ENCODE results near the gene SLFN14. TPM values are rescaled to one million over a fixed set of nuclear protein-coding genes. Genes with fewer than 3 reads are reported as not detected.
"Not testable (repeated sequence)": the region's sequence is repeated elsewhere in the genome, so short reads cannot be mapped to it uniquely, and the experiment has no call there.

SLFN14 gene
- total RNA-seq, 1 experiment from 2014 or later = not detected

DNA sequence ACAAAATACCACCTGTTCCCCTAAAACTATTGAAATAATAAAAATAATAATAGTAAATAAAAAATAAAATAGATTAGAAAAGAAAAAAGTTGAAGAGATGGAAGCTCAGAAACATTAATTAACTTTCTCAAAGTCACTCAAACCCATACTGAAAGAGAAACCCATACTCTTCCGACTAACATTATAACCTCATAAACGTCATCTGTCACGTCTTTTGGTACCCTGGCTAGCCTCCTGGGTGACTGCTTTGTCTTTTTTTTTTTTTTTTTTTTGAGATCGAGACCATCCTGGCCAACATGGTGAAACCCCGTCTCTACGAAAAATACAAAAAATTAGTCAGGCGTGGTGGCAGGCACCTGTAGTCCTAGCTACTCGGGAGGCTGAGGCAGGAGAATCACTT is 30.8 kb downstream of the SLFN14 start:
- intact Hi-C loops (cut with micrococcal nuclease; ENCODE audit: unreplicated experiment) = loop anchor here (10.0 kb wide), 1 partner anchor 95 kb away; the partner anchor contains the start of gene SLFN12

GRCh38 chr17:35529326-35529725 is 31.3 kb downstream of the SLFN14 start:
- ATAC-seq; H3K9me3 ChIP-seq (ENCODE audit: control insufficient read depth, insufficient read depth, low read depth, low read length); H3K36me3 ChIP-seq (ENCODE audit: control insufficient read depth, insufficient read depth, low read length); CTCF ChIA-PET; H3K4me1 ChIP-seq (ENCODE audit: control insufficient read depth, insufficient read depth, low read length); POLR2A ChIA-PET; BruUV-seq (replicated peaks); H3K27ac ChIP-seq (ENCODE audit: low read length); H3K4me3 ChIP-seq (ENCODE audit: low read depth in 2 of 2, low read length in 2 of 2); H3K27me3 ChIP-seq (ENCODE audit: control insufficient read depth, insufficient read depth, low read length); intact Hi-C loops (cut with micrococcal nuclease; ENCODE audit: unreplicated experiment); DNase-seq (ENCODE audit: low read depth, low spot score): not testable (repeated sequence)
- in situ Hi-C loops (cut with HindIII; ENCODE audit: low pct_unique_long_range_greater_than_20kb, low sequenced_read_pairs) = loop anchor here (25.0 kb wide), 2 partner anchors 217 to 342 kb away; partner anchors contain the start of gene SLC35G3

More for the DNA sequence above, 30.8 kb downstream of the SLFN14 start:
- Histone ChIP-seq H3K4me3 (ENCODE audit: low read depth in 2 of 2, low read length in 2 of 2) (no peak overlapping the region), H3K4me1 (ENCODE audit: control insufficient read depth, insufficient read depth, low read length) (no peaks in the 10 kb centered on the region), H3K27ac (ENCODE audit: low read length) (no peak overlapping the region), H3K36me3 (ENCODE audit: control insufficient read depth, insufficient read depth, low read length) (no peaks in the 10 kb centered on the region), H3K27me3 (ENCODE audit: control insufficient read depth, insufficient read depth, low read length) (no peaks in the 10 kb centered on the region), H3K9me3 (ENCODE audit: control insufficient read depth, insufficient read depth, low read depth, low read length) (no peaks in the 10 kb centered on the region)
- ChIA-PET CTCF (no interaction called here), POLR2A (no interaction called here)
- in situ Hi-C loops (cut with HindIII; ENCODE audit: low pct_unique_long_range_greater_than_20kb, low sequenced_read_pairs) = loop anchor here (25.0 kb wide), 2 partner anchors 218 to 343 kb away; partner anchors contain the start of gene SLC35G3
- TF ChIP-seq, protein P1, sequence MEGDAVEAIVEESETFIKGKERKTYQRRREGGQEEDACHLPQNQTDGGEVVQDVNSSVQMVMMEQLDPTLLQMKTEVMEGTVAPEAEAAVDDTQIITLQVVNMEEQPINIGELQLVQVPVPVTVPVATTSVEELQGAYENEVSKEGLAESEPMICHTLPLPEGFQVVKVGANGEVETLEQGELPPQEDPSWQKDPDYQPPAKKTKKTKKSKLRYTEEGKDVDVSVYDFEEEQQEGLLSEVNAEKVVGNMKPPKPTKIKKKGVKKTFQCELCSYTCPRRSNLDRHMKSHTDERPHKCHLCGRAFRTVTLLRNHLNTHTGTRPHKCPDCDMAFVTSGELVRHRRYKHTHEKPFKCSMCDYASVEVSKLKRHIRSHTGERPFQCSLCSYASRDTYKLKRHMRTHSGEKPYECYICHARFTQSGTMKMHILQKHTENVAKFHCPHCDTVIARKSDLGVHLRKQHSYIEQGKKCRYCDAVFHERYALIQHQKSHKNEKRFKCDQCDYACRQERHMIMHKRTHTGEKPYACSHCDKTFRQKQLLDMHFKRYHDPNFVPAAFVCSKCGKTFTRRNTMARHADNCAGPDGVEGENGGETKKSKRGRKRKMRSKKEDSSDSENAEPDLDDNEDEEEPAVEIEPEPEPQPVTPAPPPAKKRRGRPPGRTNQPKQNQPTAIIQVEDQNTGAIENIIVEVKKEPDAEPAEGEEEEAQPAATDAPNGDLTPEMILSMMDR (IDR thresholded peaks at IDR 0.05) = no peak
- TF ChIP-seq, protein P2, sequence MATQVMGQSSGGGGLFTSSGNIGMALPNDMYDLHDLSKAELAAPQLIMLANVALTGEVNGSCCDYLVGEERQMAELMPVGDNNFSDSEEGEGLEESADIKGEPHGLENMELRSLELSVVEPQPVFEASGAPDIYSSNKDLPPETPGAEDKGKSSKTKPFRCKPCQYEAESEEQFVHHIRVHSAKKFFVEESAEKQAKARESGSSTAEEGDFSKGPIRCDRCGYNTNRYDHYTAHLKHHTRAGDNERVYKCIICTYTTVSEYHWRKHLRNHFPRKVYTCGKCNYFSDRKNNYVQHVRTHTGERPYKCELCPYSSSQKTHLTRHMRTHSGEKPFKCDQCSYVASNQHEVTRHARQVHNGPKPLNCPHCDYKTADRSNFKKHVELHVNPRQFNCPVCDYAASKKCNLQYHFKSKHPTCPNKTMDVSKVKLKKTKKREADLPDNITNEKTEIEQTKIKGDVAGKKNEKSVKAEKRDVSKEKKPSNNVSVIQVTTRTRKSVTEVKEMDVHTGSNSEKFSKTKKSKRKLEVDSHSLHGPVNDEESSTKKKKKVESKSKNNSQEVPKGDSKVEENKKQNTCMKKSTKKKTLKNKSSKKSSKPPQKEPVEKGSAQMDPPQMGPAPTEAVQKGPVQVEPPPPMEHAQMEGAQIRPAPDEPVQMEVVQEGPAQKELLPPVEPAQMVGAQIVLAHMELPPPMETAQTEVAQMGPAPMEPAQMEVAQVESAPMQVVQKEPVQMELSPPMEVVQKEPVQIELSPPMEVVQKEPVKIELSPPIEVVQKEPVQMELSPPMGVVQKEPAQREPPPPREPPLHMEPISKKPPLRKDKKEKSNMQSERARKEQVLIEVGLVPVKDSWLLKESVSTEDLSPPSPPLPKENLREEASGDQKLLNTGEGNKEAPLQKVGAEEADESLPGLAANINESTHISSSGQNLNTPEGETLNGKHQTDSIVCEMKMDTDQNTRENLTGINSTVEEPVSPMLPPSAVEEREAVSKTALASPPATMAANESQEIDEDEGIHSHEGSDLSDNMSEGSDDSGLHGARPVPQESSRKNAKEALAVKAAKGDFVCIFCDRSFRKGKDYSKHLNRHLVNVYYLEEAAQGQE (IDR thresholded peaks at IDR 0.05; ENCODE audit: insufficient read depth in 1 of 2, low read depth in 2 of 2, low read length in 1 of 2) = no peak
- no peak for TF ChIP-seq POLR2AphosphoS5 (IDR thresholded peaks at IDR 0.05; ENCODE audit: low read depth, low read length)
- TF ChIP-seq TCF7L2 (IDR thresholded peaks at IDR 0.05; ENCODE audit: low read depth, low read length) = no peak
- TF ChIP-seq SIN3A (IDR thresholded peaks at IDR 0.05; ENCODE audit: borderline replicate concordance, insufficient read depth, low read depth, low read length) = no peak
- ATAC-seq (no peak), DNase-seq (ENCODE audit: low read depth, low spot score) (no peak)
- BruUV-seq (replicated peaks) = no TSS peak

GRCh38 chr17:35523296-35523695 is 37.3 kb downstream of the SLFN14 start:
- Histone ChIP-seq H3K4me3 (ENCODE audit: low read depth in 2 of 2, low read length in 2 of 2) (no peak overlapping the region), H3K4me1 (ENCODE audit: control insufficient read depth, insufficient read depth, low read length) (no peaks in the 10 kb centered on the region), H3K9me3 (ENCODE audit: control insufficient read depth, insufficient read depth, low read depth, low read length) (no peaks in the 10 kb centered on the region), H3K27me3 (ENCODE audit: control insufficient read depth, insufficient read depth, low read length) (no peaks in the 10 kb centered on the region), H3K36me3 (ENCODE audit: control insufficient read depth, insufficient read depth, low read length) (no peaks in the 10 kb centered on the region), H3K27ac (ENCODE audit: low read length) (no peak overlapping the region)
- TF ChIP-seq SIN3A (IDR thresholded peaks at IDR 0.05; ENCODE audit: borderline replicate concordance, insufficient read depth, low read depth, low read length) (no peak), POLR2AphosphoS5 (IDR thresholded peaks at IDR 0.05; ENCODE audit: low read depth, low read length) (no peak), TCF7L2 (IDR thresholded peaks at IDR 0.05; ENCODE audit: low read depth, low read length) (no peak)
- TF ChIP-seq, protein P1 (IDR thresholded peaks at IDR 0.05) = no peak
- TF ChIP-seq, protein P2 (IDR thresholded peaks at IDR 0.05; ENCODE audit: insufficient read depth in 1 of 2, low read depth in 2 of 2, low read length in 1 of 2) = no peak
- ATAC-seq (no peak), DNase-seq (ENCODE audit: low read depth, low spot score) (no peak)
- intact Hi-C loops (cut with micrococcal nuclease; ENCODE audit: unreplicated experiment) (no loop called here), in situ Hi-C loops (cut with HindIII; ENCODE audit: low pct_unique_long_range_greater_than_20kb, low sequenced_read_pairs) (no loop called here)
- ChIA-PET CTCF (no interaction called here), POLR2A (no interaction called here)
- BruUV-seq (replicated peaks) = no TSS peak

Measured in Panc1 (cell line).